Body of pancreas (tissue), 4 donors: Measurements from ENCODE around the gene ADAM10.

ENCODE experiments used
- POLR2A ChIP-seq, 3 donors: fragments of 450-650 bp; IDR thresholded peaks; one replicate each; pipeline ENCODE4 v1.6.1; 2016; ENCODE audit warnings: antibody characterized with exemption in 3 of 3, mild to moderate bottlenecking in 2 of 3
- TF ChIP-seq, protein P1 (sequence below), 7 experiments: fragments of 450-650 bp in 4 of 7; fragments of 200-600 bp in 3 of 7; sonication (generic) in 3 of 7; IDR thresholded peaks; one replicate each; pipeline ENCODE4 v1.5.1; 2016 to 2019; ENCODE audit warnings: antibody characterized with exemption in 7 of 7

- TF ChIP-seq POLR2A (IDR thresholded peaks at IDR 0.05) = no peak
- TF ChIP-seq, protein P1, sequence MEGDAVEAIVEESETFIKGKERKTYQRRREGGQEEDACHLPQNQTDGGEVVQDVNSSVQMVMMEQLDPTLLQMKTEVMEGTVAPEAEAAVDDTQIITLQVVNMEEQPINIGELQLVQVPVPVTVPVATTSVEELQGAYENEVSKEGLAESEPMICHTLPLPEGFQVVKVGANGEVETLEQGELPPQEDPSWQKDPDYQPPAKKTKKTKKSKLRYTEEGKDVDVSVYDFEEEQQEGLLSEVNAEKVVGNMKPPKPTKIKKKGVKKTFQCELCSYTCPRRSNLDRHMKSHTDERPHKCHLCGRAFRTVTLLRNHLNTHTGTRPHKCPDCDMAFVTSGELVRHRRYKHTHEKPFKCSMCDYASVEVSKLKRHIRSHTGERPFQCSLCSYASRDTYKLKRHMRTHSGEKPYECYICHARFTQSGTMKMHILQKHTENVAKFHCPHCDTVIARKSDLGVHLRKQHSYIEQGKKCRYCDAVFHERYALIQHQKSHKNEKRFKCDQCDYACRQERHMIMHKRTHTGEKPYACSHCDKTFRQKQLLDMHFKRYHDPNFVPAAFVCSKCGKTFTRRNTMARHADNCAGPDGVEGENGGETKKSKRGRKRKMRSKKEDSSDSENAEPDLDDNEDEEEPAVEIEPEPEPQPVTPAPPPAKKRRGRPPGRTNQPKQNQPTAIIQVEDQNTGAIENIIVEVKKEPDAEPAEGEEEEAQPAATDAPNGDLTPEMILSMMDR (IDR thresholded peaks at IDR 0.05) = no peak
Measured at GRCh38 chr15:58742022-58742813, 7.3 kb downstream of the ADAM10 start.
